HG02884 (cell line): ENCODE results near the gene MUC16.
"Not testable (repeated sequence)": the region's sequence is repeated elsewhere in the genome, so short reads cannot be mapped to it uniquely, and the experiment has no call there.

Experiments
- ATAC-seq: cut with Tn5 transposase; IDR thresholded peaks from one replicate; pipeline ENCODE4 v1.9.1; 2021; ENCODE audit warnings: mild to moderate bottlenecking, moderate library complexity; ENCODE audit not compliant: unreplicated experiment

The MUC16 gene

DNA sequence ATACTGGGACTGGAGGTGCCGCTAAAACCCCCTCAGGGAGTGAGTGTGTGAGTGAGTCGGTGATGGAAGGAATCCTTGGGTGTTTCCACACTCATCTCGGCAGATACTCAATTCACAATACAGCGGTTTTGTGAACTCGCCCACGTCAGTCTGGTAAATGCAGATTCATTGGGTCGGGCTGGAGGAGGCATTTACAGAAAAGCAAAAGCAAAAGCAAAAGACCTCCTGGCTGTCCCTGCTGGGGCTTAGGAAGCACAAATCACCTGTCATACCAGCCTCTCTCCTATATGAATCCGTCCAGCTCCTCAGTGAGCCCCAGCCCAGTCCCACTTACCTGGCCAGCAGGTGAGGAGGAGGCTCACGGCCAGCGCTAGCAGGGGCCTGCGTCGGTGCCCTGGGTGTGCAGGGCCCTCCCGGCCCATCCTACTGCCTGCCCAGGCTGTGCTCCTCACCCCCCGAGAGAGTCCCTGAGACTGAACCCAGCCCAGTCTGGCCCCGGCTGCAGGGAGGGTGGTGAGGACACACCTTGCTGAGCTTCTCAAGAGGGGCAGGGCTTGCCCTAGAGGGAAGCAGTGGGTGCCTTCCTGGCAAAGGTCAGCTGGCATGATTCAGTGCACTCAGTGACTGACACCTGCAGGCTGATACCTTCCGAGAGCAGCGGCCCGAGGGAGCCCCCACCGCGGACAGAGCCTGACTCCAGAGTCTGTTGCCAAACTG lies at the start of gene MUC16:
TSS of gene MUC16 (minus strand) at position 475 of the 717 bp plus-strand sequence.
- ATAC-seq: no peak

DNA sequence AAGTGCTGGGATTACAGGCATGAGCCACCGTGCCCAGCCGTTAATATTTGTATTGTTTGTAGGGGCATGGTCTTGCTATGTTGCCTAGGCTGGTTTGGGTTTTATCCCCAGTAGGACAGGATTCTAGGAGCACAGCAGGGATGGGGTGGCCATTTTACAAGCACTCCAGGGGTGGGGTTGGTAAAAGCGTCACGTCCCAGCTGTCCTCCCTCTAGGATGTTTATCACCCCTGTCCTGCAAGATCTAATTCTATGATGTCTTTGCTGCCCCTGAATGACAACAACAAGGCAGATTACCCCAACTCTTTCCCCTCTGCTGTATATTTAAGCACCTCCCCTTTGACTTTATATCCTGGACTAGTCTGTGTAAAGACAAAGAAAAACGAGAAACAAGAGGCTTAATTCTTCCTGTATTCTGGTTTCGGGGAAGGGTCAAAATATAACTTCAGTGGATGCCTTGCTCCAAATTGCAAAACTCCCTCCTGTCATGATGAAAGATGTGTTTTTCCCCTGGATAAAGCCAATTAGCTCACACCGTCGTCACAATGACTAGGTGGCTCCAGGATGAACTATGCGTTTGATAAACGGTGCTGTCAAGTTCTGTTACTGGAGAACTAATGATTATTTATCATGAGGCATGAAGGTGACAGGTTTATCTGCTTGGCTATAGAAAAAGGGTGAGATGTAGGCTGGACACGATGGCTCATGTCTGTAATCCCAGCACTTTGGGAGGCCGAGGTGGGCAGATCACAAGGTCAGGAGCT lies 48.9 kb upstream of the MUC16 start:
- no peak for ATAC-seq

DNA sequence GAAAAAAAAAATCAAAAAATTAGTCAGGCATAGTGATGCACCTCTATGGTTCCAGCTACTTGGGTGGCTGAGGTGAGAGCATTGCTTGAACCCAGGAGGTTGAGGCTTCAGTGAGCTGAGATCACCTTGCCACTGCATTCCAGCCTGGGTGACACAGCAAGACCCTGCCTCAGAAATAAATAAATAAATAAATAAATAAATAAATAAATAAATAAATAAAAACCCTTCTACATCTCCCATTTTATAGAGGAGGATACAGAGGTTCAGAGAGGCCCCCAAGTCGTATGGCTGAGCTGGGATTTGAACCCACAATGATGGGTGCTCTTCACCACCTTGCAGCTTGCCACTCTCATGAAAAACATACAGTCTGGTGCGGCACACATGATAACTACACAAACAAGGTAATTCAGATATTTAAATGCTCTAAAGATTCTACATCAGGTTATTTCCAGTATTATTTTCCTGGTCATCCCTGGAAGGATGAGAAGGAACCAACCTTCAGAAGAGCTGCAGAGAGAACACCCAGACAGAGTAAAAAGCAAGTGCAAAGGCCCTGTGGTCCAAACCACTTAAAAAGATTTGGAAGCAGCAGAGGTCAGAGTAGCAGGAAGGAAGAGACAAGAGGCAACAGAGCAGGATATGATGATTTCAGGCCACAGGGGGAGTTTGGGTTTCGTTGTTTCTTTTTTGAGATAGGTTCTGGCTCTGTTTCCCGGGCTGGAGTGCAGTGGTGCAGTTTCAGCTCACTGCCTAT lies 47.5 kb upstream of the MUC16 start:
- no peak for ATAC-seq

DNA sequence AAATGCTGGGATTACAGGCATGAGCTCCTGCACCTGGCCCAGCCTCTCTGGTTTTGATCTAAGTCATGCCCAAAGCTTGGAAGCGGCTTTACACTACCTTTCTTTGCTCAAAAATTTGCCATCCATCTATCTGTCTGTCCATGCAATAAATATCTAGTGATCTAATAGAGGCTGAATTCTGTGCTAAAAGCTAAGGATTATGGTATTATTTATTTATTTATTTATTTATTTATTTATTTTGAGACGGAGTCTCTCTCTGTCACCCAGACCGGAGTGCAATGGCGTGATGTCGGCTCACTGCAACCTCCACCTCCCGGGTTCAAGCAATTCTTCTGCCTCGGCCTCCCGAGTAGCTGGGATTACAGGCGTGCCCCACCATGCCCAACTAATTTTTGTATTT lies 45.9 kb upstream of the MUC16 start:
- not testable (repeated sequence) for ATAC-seq

DNA sequence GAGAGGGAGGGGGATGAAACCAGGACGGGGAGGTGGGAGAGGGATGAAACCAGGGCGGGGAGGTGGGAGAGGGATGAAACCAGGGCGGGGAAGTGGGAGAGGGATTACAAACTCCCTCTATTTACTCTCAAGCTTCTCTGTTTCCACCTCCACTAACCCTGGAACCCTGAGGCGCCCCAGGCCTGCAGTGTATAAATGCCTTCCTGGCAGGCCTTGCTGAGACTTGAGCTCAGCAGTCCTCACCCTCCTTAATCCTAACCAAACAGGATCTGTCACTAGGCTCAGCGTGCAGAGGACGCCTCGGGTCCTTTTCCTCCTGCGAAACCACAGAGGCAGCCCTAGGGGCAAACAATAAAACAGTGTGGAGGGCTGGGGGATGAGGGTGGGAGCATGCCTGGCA lies 44.6 kb upstream of the MUC16 start:
- ATAC-seq: no peak

DNA sequence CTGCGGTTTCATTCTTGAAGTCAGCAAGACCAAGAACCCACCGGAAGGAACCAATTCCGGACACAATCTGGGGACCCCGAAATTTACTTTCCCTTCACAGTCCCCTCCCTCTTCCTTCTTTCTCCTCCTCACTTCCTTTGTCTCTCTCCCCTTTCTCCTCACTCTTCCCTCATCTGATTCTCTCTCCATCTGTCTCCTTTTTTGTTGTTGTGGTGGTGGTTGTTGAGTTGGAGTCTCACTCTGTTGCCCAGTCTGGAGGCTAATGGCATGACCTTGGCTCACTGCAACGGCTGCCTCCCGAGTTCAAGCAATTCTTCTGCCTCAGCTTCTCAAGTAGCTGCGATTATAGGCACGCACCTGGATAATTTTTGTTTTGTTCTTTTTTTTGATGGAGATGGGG lies 44.0 kb upstream of the MUC16 start:
- no peak for ATAC-seq

DNA sequence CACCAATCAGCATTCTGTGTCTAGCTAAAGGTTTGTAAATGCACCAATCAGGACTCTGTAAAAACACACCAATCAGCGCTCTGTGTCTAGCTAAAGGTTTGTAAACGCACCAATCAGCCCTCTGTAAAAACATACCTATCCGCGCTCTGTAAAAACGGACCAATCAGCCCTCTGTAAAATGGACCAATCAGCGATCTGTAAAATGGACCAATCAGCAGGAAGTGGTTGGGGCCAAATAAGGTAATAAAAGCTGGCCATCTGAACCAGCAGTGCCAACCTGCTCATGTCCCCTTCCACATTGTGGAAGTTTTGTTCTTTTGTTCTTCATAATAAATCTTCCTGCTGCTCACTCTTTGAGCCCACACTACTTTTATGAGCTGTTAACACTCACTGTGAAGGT lies 43.5 kb upstream of the MUC16 start:
- not testable (repeated sequence) for ATAC-seq

DNA sequence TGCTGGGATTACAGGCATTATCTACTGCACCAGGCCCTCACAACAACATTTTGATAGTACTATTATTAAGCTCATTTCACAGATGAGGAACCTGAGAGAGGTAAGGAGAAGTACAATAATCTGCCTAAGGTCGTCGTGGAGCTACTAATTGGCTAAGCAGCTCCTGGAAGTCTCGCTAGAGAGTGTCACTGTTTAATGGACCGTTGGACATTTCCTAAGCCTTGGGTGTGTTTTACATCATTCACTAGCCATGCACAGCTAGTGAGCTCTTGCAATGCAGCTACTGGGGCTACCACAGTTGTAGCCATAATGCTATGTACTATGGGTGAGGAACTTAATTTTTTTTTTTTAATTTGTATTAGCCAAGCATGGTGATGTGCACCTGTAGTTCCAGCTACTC lies 42.7 kb upstream of the MUC16 start:
- no peak for ATAC-seq

DNA sequence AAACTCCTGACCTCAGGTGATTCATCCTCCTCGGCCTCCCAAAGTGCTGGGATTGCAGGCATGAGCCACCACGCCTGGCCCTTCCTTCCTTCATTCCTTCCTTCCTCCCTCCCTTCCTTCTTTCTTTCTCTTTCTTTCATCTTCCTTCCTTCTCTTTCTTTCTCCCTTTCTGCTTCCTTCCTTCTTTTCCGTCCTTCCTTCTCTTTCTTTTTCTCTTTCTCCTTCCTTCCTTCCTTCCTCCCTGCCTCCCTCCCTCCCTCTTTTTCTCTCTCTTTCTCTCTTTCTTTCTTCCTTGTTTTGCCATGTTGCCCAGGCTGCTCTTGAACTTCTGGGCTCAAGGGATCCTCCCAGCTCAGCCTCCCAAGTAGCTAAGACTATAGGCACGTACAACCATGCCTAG lies 36.5 kb upstream of the MUC16 start:
- no peak for ATAC-seq

DNA sequence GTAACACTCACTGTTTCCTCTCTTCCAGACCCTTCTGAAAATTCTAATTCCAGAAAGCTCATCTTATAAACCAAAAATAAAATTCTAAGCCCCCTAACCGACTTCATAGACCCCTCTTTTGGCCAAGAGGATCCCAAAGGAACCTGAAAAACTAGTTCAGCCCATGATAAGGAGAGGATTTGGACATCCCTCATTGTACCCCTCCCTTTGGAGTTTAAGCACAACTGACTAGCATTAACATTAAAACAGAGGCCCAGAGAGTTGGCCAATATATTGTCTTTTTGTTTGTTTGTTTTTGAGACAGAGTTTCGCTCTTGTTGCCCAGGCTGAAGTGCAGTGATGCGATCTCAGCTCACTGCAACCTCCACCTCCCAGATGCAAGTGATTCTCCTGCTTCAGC lies 34.2 kb upstream of the MUC16 start:
- no peak for ATAC-seq

DNA sequence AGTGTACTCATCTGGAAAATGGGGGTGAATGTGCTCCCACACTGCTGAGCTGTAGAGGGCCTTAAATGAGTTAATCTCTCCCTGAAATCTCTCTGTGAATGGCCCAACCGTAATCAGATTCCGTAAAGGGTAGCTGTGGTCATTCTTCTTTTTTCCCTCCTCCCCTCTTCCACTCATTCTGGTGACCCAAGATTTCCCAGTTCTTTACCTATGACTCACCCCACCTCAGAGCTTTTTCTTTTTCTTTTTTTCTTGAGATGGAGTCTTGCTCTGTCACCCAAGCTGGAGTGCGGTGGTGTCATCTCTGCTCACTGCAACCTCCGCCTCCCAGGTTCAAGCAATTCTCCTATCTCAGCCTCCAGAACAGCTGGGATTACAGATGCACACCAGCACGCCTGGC lies 33.3 kb upstream of the MUC16 start:
- ATAC-seq: no peak

DNA sequence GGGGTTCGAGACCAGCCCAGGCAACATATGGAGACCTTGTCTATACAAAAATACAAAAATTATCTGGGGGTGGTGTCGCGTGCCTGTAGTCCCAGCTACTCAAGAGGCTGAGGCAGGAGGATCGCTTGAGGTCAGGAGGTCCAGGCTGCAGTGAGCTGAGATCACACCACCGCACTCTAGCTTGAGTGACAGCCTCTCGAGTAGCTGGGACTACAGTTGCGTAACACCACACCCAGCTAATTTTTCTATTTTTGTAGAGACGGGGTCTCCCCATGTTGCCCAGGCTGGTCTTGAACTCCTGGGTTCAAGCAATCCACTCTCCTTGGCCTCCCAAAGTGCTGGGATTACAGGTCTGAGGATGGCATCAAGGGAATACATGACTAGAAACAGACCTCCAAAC lies 30.8 kb upstream of the MUC16 start:
- ATAC-seq: no peak

DNA sequence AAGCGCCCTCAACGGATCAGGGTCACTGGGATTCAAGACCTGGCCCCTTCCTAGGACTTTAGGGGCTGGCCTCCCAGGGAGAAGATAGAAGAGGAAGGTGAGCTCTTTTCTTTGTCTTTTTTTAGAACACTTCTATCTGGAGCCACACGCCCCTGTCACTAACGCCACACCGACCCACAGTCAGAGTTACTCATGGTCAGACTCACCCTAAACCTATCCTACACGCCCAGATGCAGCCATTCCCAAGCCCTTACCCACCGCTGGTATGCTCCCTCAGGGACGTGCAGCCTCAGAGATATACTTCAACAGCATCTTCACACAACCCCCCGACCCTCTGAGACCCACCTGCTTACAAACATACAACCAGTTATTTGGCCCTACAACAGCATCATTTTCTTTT lies 29.9 kb upstream of the MUC16 start:
- no peak for ATAC-seq

DNA sequence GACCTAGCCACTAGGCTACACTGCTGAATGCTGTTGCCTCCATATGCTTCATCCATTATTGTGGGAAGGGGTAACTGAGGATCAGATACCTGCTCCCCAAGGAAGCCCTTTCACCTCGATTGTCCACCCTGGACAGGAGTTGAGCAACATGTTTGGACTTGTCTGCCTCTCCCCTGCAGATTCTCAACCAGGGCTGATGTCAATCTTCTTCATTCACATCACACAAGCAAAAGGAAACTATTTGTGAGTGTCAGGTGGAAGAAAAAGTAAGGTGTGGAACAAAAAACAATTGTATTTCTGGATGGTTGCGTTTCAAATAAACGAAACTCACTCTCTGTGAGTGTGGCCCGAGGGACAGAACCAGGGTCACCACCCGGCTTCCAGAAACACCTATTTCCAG lies 29.5 kb upstream of the MUC16 start:
- ATAC-seq: no peak

DNA sequence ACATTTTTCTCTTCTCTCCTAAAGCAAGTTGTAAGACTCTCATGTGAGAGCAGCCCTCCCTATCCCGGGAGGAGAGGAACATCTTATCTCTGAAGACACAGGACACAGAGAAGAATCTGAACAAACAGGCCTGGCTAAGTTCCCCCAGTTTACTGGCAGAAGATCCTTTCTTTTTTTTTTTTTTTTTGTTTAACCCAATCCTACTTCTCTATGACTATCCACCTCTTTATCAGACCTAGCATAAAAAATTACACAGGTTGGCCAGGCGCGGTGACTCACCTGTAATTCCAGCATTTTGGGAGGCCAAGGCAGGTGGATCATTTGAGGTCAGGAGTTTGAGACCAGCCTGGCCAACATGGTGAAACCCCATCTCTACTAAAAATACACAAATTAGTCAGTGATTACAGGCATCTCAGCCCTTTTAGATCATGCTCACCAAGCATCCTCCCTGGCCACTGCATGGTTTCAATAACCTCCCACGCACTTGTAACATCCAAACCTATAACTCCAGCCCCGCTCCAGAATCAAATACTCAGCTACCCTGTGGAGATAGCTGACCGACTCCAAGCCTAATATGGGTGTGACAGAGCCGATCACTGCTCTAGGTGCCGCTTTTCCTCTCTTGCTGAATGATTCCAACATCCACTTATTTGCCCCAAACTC lies 27.3 kb upstream of the MUC16 start:
- ATAC-seq: no peak

DNA sequence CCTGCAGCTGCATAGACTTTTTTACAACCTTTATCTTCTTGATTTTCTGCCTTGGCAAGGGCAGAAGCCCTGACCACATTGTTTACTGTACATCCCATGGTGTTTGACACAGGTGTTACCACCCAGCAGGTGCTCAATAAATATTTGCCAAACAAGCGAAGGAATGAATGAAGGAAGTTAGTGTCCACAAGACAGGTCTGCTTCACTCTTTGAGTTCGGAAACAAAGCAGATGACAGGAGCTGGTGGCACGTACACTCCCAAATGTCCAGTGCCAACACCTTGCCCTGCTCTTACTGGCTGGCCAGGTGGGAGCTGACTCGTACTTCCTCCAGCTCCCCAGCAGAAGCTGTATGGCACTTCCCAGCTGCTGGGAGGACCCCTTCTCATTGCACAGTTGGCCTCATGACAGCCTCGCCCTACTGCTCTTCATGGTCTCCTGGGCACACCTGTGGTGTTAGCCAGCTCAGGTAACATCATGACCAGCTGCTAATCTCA lies 22.0 kb upstream of the MUC16 start:
- no peak for ATAC-seq

DNA sequence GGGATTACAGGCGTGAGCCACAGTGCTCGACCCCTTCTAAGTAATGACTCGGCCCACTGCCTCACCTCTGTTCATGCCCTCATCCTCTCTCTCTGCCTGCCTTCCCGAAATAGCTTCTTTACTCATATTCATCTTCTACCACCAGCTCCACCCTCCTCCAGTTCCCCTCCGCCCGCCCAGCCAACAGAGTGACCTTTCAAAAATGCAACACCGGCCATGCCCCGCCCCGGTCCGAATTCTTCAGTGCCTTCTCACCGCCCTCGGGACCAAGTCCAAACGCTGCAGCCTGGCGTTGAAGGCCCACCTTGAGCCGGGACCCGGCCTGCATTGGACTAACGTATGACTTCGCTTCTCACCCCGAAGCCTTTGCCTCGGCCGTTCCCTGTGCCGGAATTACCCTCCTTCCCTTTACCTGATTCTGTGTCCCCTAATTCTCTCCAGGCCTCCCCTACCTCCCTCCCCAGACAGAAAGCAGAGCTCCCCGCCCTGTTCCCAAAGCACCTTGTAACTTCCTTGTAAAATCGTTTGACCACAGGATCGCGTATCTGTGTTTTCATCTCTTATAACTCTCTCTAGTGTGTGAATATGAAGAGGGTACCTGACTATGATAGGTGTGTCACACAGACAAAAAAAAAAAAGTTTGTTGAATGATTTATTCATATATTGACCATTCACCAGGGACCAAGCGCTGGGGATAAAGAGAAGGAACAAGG lies 8.1 kb upstream of the MUC16 start:
- no peak for ATAC-seq

DNA sequence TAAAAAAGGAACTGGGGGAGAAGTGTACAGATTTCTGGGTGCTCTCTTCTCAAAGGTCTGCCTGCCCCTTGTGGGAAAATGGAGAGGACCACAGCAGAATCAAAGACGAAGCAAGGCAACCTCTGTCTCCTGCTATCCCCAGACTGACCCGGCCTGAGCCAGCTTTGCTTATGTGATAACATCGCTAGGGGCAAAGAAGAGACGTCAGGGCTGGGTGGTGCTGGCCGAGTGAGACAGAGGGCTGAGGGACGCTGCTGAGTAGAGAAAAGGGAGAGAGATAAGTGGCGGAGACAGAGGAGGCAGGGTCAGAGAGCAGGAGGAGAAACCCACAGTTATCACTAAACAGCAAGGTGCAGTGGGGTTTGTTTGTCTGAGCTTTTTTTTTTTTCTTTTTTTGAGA lies 4.6 kb upstream of the MUC16 start:
- no peak for ATAC-seq

DNA sequence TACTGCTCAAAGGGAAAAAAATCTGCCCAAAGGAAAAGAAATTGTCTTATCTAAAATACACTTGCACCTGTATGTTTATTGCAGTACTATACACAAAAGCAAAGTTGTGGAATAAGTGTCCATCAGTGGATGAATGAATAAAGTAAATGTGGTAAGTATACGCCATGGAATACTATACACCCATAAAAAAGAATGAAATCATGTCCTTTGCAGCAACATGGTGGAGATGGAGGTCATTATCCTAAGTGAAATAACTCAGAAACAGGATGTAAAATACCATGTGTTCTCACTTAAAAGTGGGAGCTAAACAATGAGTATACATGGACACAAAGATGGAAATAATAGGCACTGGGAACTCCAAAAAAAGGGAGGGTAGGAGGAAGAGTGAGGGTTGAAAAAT lies 3.8 kb upstream of the MUC16 start:
- ATAC-seq: no peak

DNA sequence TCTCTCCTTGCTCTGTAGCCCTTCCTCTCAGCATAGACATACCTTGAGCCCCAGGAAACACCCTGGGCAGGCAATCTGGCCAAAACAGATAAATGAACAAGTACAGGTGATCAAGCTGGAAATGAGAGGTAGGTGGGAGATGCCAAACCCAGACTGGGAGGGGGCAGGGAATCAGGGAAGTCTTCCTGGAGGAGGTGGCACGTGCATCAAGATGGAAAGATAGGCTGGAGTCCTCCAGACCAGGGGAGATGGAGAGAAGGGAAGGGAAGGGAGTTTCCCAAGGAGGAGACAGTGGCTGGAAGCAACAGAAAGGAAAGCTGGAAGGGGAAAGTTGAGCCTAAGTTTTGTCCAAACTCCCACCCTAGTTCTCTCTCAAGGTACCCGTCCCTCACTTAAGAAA lies 1.7 kb upstream of the MUC16 start:
- no peak for ATAC-seq

DNA sequence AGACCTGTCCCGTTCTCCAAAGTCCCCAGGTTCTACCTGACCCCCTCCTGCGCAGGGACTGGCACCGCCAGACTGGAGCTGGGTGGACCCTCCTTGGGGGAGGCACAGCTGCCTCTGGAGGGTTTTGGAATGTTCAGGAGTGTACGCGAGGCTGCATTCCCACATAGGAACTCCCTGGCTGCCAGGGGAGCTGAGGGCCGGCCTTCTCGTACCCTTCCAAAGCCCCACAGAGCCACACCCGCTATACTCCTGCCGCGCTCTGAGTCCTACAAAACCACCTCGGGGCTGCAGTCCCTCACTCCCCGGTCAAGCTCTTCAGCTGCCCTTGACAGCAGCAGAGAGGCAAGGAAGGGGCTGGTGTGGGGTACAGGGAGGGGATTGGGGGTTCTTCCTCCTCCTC lies 484 bp upstream of the MUC16 start:
- no peak for ATAC-seq
